OCI-LY1 (cell line): ENCODE results near the gene BUB1.

Experiments used
- H2AFZ ChIP-seq: fragments of 200-600 bp; sonication (generic), shearing (Covaris generic); 2 replicates; pipeline ENCODE4 v1.6.0; 2014; ENCODE audit warnings: antibody characterized with exemption, mild to moderate bottlenecking, low read length
- H3F3A ChIP-seq: fragments of 200-600 bp; sonication (generic), shearing (Covaris generic); 2 replicates; pipeline ENCODE4 v1.6.0; 2014; ENCODE audit warnings: mild to moderate bottlenecking, antibody characterized with exemption, low read length, moderate library complexity; ENCODE audit not compliant: insufficient read depth
- H3K27ac ChIP-seq: fragments of 200-600 bp; sonication (generic); 2 replicates; pipeline ENCODE4 v1.5.1; 2014; ENCODE audit warnings: low read length, mixed run types, mild to moderate bottlenecking, low read depth; ENCODE audit not compliant: poor library complexity, severe bottlenecking
- H3K27me3 ChIP-seq: fragments of 200-600 bp; sonication (generic); 2 replicates; pipeline ENCODE4 v1.6.0; 2014; ENCODE audit warnings: antibody characterized with exemption, mild to moderate bottlenecking, low read length, moderate library complexity; ENCODE audit not compliant: insufficient read depth
- H3K36me3 ChIP-seq: fragments of 200-600 bp; sonication (generic); 2 replicates; pipeline ENCODE4 v1.6.1; 2014; ENCODE audit warnings: mild to moderate bottlenecking, antibody characterized with exemption, low read length, moderate library complexity, mixed read lengths; ENCODE audit not compliant: insufficient read depth
- H3K4me1 ChIP-seq: fragments of 200-600 bp; sonication (generic); 2 replicates; pipeline ENCODE4 v1.5.1; 2014; ENCODE audit warnings: mild to moderate bottlenecking, low read length, moderate library complexity; ENCODE audit not compliant: insufficient read depth, severe bottlenecking
- H3K4me2 ChIP-seq: fragments of 200-600 bp; sonication (generic), shearing (Covaris generic); 2 replicates; pipeline ENCODE4 v1.6.1; 2014; ENCODE audit warnings: low read length
- H3K4me3 ChIP-seq: fragments of 200-600 bp; sonication (generic); 2 replicates; pipeline ENCODE4 v1.5.1; 2014; ENCODE audit warnings: low read length, low read depth, mild to moderate bottlenecking, mixed read lengths; ENCODE audit not compliant: poor library complexity, severe bottlenecking
- H3K79me2 ChIP-seq: fragments of 200-600 bp; shearing (Covaris generic); 2 replicates; pipeline ENCODE4 v1.6.1; 2016; ENCODE audit warnings: mixed run types, low read length, mixed read lengths; ENCODE audit not compliant: insufficient read depth
- H3K9ac ChIP-seq: fragments of 200-600 bp; sonication (generic), shearing (Covaris generic); 2 replicates; pipeline ENCODE4 v1.6.1; 2014; ENCODE audit warnings: mild to moderate bottlenecking, low read length, mixed read lengths
- H3K9me2 ChIP-seq: fragments of 200-600 bp; sonication (generic), shearing (Covaris generic); 2 replicates; pipeline ENCODE4 v1.6.1; 2014; ENCODE audit warnings: low read depth, mild to moderate bottlenecking, low read length, mixed read lengths
- H3K9me3 ChIP-seq: fragments of 200-600 bp; shearing (Covaris generic); 2 replicates; pipeline ENCODE4 v1.6.1; 2014; ENCODE audit warnings: low read length, mixed read lengths
- H4K20me1 ChIP-seq: fragments of 200-600 bp; sonication (generic), shearing (Covaris generic); 2 replicates; pipeline ENCODE4 v1.6.0; 2016; ENCODE audit warnings: mild to moderate bottlenecking, low read length; ENCODE audit not compliant: insufficient read depth
- CTCF ChIP-seq: fragments of 200-600 bp; sonication (generic), shearing (Covaris generic); IDR thresholded peaks from 2 replicates; pipeline ENCODE4 v1.5.1; 2017; ENCODE audit warnings: mild to moderate bottlenecking, antibody characterized with exemption, low read length, moderate library complexity, mixed read lengths
- EZH2 ChIP-seq: fragments of 200-600 bp; sonication (generic), shearing (Covaris generic); IDR thresholded peaks from 2 replicates; pipeline ENCODE4 v1.8.0; 2017; ENCODE audit warnings: borderline replicate concordance, mixed run types, mild to moderate bottlenecking, antibody characterized with exemption, low read length, moderate library complexity, mixed read lengths

BUB1 gene

GRCh38 chr2:110660558-110660957 lies 17.3 kb downstream of the BUB1 start:
- Histone ChIP-seq H3K27ac (no peak overlapping the region), H3K36me3 (peaks cover 99% of the 10 kb centered on the region), H3K4me1 (no peaks in the 10 kb centered on the region), H3K27me3 (no peaks in the 10 kb centered on the region), H2AFZ (no peak overlapping the region), H3K4me3 (no peak overlapping the region), H3K79me2 (peaks cover 8% of the 10 kb centered on the region; the same call in 1 of the 2 replicates), H3K9ac (no peak overlapping the region), H3F3A (no peaks in the 10 kb centered on the region), H3K9me3 (no peaks in the 10 kb centered on the region), H3K4me2 (no peak overlapping the region), H3K9me2 (no peaks in the 10 kb centered on the region), H4K20me1 (no peaks in the 10 kb centered on the region)
- TF ChIP-seq CTCF: no peak
- TF ChIP-seq EZH2: no peak

DNA sequence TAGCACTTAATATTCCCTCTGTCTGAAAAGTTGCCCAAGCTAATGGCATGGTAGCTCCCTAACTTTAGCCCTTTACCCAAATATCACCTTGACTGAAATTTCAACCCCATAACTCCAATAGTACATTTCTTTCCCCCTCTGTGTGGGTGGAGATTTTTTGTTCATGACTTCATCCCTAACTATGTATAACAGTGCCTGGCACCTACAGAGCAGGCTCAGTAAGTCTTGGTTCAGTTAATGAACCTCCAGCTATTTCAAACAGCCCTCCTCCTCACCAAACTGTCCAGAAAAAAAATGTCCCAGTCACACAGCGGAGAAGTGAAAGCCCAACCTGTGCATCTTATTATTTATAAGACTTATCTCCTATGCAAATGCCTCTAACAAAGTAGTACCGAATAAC lies 18.6 kb downstream of the BUB1 start:
- Histone ChIP-seq H3K9me2 (no peaks in the 10 kb centered on the region), H3K4me2 (no peak overlapping the region), H3K79me2 (peaks cover 3% of the 10 kb centered on the region; the same call in 1 of the 2 replicates), H4K20me1 (no peaks in the 10 kb centered on the region), H3K4me1 (no peaks in the 10 kb centered on the region), H2AFZ (no peak overlapping the region), H3K9me3 (no peaks in the 10 kb centered on the region), H3K4me3 (no peak overlapping the region), H3K36me3 (peaks cover 99% of the 10 kb centered on the region), H3K9ac (no peak overlapping the region), H3K27ac (no peak overlapping the region), H3K27me3 (no peaks in the 10 kb centered on the region), H3F3A (no peaks in the 10 kb centered on the region)
- no peak for TF ChIP-seq CTCF
- TF ChIP-seq EZH2: no peak

- no peak for TF ChIP-seq CTCF
- TF ChIP-seq EZH2: no peak
Measured at GRCh38 chr2:110657724-110658305, 20.0 kb downstream of the BUB1 start.

More at GRCh38 chr2:110657724-110658305, 20.0 kb downstream of the BUB1 start:
- Histone ChIP-seq H2AFZ (no peak overlapping the region), H3K27me3 (no peaks in the 10 kb centered on the region), H3K4me2 (no peak overlapping the region), H4K20me1 (no peaks in the 10 kb centered on the region), H3K27ac (no peak overlapping the region), H3K79me2 (no peaks in the 10 kb centered on the region), H3K4me3 (no peak overlapping the region), H3K9ac (no peak overlapping the region), H3F3A (no peaks in the 10 kb centered on the region), H3K9me3 (no peaks in the 10 kb centered on the region), H3K4me1 (no peaks in the 10 kb centered on the region), H3K9me2 (no peaks in the 10 kb centered on the region), H3K36me3 (peaks cover 100% of the 10 kb centered on the region)
